ENCODE data around the gene ARL5C. TPM values are rescaled to one million over a fixed set of nuclear protein-coding genes. Genes with fewer than 3 reads are reported as not detected.
A peak's percentile ranks its signal among the peaks of the same experiment; 100 is the strongest.
"Not testable (repeated sequence)": the region's sequence is repeated elsewhere in the genome, so short reads cannot be mapped to it uniquely, and the experiment has no call there.

The ARL5C gene
- total RNA-seq, 1 donor from 2014 or later, result not detected

DNA sequence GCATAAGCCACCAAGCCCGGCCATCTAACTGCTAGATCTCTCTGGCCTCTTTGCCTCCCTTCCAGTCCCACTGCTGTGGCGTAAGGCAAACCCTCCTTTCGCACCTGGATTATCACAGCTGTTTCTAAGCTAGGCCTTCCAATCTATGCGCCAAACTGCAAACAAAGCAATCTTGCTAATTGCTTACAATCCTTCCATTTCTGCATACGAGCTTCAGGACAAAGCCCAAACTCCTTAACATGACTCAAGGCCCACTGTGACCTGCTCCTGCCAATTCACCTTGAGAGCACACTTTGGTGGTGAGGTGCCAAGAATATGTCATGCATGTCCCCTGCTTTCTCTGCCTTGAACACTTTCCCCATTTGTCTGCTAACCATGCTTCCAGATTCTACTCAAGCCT is 6.0 kb upstream of the ARL5C start:
- Mint-ChIP-seq H3K27ac (no peak overlapping the region), H3K4me1 (ENCODE audit: low read depth) (peaks cover 17% of the 10 kb centered on the region), H3K27me3 (ENCODE audit: insufficient read depth) (peaks cover 11% of the 10 kb centered on the region), H3K36me3 (ENCODE audit: low read depth) (peaks cover 8% of the 10 kb centered on the region), H3K4me3 (no peak overlapping the region), H3K9me3 (no peaks in the 10 kb centered on the region)
- intact Hi-C loops (cut with micrococcal nuclease), result no loop called here
- DNase-seq (ENCODE audit: low spot score), result no peak

DNA sequence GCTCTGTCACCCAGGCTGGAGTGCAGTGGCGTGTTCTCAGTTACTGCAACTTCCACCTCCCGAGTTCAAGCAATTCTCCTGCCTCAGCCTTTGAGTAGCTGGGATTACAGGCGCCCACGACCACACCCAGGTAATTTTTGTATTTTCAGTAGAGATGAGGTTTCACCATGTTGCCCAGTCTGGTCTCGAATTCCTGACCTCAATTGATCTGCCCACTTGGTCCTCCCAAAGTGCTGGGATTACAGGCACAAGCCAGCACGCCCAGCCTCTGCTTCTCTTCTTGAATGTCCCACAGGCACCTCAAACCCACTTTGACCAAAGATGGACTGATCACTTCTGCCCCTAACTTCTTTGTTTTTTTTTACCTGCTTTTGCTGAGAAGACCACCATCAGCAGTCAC is 4.6 kb upstream of the ARL5C start:
- Mint-ChIP-seq H3K4me1 (ENCODE audit: low read depth) (peaks cover 28% of the 10 kb centered on the region), H3K4me3 (no peak overlapping the region), H3K9me3 (no peaks in the 10 kb centered on the region), H3K27me3 (ENCODE audit: insufficient read depth) (peaks cover 22% of the 10 kb centered on the region), H3K36me3 (ENCODE audit: low read depth) (no peaks in the 10 kb centered on the region), H3K27ac (no peak overlapping the region)
- no peak for DNase-seq (ENCODE audit: low spot score)
- intact Hi-C loops (cut with micrococcal nuclease), result no loop called here

DNA sequence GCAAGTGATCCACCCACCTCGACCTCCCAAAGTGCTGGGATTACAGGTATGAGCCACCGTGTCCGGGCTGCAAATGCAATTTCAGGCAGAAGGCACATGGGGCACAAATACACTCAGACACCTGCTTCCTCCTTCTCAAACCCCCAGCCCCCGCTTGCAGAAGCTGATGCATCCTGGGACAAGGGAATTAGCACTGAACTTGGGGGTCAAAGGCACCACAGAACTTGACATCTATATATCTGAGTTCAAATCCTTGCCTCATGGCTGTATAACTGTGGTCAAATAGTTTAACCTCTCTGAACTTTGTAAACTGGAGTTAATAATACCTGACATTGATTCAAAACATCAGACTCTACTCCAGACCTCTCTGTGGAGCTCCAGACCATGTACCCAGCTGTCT is 4.1 kb upstream of the ARL5C start:
- H3K4me3 Mint-ChIP-seq, result no peak overlapping the region
- H3K27me3 Mint-ChIP-seq (ENCODE audit: insufficient read depth), result peaks cover 24% of the 10 kb centered on the region

DNA sequence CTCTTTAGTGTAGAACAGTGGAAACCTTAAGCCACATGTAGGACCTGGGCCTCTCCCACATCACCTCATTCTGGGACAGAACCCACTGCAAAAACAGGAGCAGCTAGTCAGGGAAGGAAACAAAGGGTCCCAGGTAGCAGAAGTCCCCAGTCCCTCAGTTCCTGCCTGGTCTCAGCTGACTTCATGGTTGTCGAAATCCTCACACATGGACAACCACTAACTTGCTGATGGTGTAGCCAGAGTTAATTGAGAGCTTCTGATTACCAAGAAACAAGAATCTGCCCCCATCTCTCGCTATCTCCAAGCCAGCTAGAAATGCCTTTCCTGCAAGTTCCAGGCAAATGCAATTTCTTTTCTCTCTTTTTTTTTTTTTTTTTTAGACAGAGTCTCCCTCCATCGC is 3.6 kb upstream of the ARL5C start:
- no peak for DNase-seq (ENCODE audit: low spot score)
- peaks cover 30% of the 10 kb centered on the region for H3K27me3 Mint-ChIP-seq (ENCODE audit: insufficient read depth)
- H3K4me3 Mint-ChIP-seq, result no peak overlapping the region
- no peaks in the 10 kb centered on the region for H3K36me3 Mint-ChIP-seq (ENCODE audit: low read depth)
- intact Hi-C loops (cut with micrococcal nuclease), result no loop called here
- no peaks in the 10 kb centered on the region for H3K9me3 Mint-ChIP-seq
- H3K27ac Mint-ChIP-seq, result no peak overlapping the region
- peaks cover 35% of the 10 kb centered on the region for H3K4me1 Mint-ChIP-seq (ENCODE audit: low read depth)

More for the DNA sequence above, 4.1 kb upstream of the ARL5C start:
- intact Hi-C loops (cut with micrococcal nuclease), result no loop called here
- DNase-seq (ENCODE audit: low spot score), result no peak
- peaks cover 29% of the 10 kb centered on the region for H3K4me1 Mint-ChIP-seq (ENCODE audit: low read depth)
- no peaks in the 10 kb centered on the region for H3K9me3 Mint-ChIP-seq
- no peaks in the 10 kb centered on the region for H3K36me3 Mint-ChIP-seq (ENCODE audit: low read depth)
- H3K27ac Mint-ChIP-seq, result no peak overlapping the region

DNA sequence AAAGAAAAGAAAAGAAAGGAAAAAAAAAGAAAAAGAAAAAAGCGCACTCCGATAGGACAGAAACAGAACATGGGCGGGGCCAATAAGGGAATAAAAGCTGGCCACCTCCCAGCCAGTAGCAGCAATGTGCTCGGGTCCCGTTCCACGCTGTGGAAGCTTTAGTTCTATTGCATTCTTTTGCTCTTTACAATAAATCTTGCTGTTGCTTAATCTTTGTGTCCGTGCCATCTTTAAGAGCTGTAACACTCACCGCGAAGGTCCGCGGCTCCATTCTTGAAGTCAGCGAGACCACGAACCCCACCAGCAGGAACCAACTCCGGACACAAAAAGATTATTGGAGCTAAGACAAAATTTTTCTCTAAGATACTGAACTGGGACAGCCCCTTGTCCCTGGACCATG is 3.1 kb upstream of the ARL5C start:
- Mint-ChIP-seq H3K36me3 (ENCODE audit: low read depth) (no peaks in the 10 kb centered on the region), H3K27me3 (ENCODE audit: insufficient read depth) (peaks cover 31% of the 10 kb centered on the region), H3K4me1 (ENCODE audit: low read depth) (peaks cover 37% of the 10 kb centered on the region), H3K9me3 (no peaks in the 10 kb centered on the region), H3K4me3 (no peak overlapping the region), H3K27ac (no peak overlapping the region)
- intact Hi-C loops (cut with micrococcal nuclease), result no loop called here
- no peak for DNase-seq (ENCODE audit: low spot score)

DNA sequence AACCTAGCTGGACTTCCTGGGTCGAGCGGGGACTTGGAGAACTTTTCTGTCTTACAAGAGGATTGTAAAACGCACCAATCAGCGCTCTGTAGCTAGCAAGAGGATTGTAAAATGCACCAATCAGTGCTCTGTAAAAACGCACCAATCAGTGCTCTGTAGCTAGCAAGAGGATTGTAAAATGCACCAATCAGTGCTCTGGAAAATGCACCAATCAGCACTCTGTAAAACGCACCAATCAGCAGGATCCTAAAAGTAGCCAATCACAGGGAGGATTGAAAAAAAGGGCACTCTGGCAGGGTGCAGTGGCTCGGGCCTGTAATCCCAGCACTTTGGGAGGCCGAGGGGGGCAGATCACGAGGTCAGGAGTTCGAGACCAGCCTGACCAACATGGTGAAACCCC is 2.5 kb upstream of the ARL5C start:
- H3K36me3 Mint-ChIP-seq (ENCODE audit: low read depth); H3K4me3 Mint-ChIP-seq; DNase-seq (ENCODE audit: low spot score); H3K9me3 Mint-ChIP-seq; H3K27ac Mint-ChIP-seq; intact Hi-C loops (cut with micrococcal nuclease): not testable (repeated sequence)
- H3K4me1 Mint-ChIP-seq (ENCODE audit: low read depth), result peaks cover 37% of the 10 kb centered on the region
- peaks cover 33% of the 10 kb centered on the region for H3K27me3 Mint-ChIP-seq (ENCODE audit: insufficient read depth)

DNA sequence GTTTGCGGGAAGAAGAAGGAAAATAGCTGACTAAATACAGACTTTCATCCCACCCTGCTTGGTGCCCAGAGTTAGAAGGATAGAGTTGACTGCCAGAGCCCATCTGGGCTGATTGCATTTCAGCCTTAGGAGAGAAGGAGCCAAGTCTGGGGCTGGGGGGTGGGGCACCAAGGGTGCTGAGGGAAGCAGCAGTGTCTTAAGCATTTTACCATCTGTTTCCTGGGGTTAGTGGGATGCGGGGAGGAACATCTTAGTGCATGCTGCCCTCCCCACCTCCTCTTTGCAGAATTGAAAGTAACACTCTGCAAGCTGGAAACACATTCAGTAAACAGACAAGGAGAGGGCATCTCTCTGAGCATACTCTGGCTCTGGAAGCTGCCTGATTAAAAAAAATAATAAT is 1.5 kb upstream of the ARL5C start:
- Mint-ChIP-seq H3K27ac (peak overlapping the region; percentile 21), H3K36me3 (ENCODE audit: low read depth) (no peaks in the 10 kb centered on the region), H3K4me1 (ENCODE audit: low read depth) (peaks cover 37% of the 10 kb centered on the region), H3K4me3 (peak overlapping the region; percentile 19), H3K27me3 (ENCODE audit: insufficient read depth) (peaks cover 33% of the 10 kb centered on the region), H3K9me3 (no peaks in the 10 kb centered on the region)
- DNase-seq (ENCODE audit: low spot score), result no peak
- intact Hi-C loops (cut with micrococcal nuclease), result no loop called here

DNA sequence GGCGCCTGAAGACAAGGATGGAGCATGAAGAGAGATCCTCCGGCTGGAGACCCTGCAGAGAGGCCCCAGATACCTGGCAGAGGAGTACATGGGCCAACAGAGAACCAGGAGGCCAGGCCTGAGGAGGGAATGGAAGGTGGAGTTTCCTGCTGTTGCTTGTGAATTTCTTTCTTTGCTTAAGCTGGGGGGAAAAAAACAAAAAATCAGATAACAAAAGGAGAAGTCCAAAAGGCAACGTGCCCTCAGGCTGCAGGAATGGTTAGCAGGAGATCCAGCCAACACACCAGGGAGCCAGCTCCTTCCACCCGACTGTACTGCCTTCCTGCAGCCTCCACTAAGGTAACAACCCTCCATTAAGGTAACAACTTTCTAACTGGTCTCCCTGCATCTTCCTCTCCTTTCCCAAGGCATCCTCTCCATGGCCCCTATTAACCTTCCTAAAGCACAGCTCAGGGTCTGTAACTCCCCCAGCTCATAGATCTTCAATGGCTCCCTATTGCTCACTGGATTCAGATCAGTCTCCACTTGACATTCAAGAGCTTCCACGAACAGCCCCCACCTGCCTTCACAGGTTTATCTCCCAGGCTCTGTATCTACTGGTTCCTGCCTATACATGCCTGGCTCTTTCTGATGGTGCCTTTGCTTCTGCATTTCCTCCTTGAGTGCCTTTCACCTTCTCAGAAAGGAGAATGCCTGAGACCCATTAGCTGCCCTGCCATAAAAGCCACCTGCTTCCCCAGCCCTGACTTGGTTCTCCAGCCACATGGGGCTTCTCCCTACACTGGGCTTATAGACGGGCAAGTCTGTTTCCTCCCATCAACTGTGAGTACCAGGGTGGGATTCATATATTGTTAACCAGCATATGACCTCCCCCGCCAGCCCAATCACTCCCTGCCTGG is 725 bp upstream of the ARL5C start:
- Mint-ChIP-seq H3K27ac (no peak overlapping the region), H3K4me1 (ENCODE audit: low read depth) (peaks cover 29% of the 10 kb centered on the region), H3K36me3 (ENCODE audit: low read depth) (no peaks in the 10 kb centered on the region), H3K9me3 (no peaks in the 10 kb centered on the region), H3K4me3 (peak overlapping the region; percentile 19), H3K27me3 (ENCODE audit: insufficient read depth) (peaks cover 33% of the 10 kb centered on the region)
- intact Hi-C loops (cut with micrococcal nuclease), result no loop called here
- no peak for DNase-seq (ENCODE audit: low spot score)

DNA sequence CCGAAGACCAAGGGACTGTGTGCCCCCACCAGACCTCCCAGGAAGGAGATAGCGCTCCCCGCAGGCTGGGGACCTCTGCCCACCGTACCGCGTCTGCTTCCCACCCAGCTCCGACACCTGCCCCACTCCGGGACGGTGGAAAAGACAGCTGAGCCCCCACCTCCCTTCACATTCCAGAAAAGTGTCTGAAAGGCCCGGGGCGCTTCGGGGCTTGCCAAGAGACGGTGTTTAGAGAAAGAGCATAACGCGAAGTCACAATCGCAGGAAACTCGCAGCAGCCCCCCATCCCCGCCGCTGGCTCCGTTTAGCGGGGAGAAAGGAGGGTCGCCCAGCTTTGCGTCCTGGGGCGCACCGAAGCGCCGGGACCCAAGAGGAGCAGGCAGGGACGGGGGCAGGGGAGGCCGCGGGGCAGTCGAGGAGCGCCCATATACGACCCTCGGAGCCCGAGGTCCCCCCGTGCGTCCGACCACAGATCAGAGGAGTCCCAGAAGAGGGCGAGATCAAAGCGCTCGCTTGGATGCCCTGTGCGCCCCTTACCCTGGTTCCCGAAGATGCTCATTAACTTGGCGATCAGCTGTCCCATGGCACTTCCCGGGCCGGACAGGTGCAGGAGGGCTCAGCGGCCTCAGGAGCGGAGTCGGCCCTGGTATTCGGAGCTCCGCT is 652 bp downstream of the ARL5C start:
- DNase-seq (ENCODE audit: low spot score), result no peak
- Mint-ChIP-seq H3K27me3 (ENCODE audit: insufficient read depth) (peaks cover 28% of the 10 kb centered on the region), H3K27ac (no peak overlapping the region), H3K4me1 (ENCODE audit: low read depth) (peaks cover 29% of the 10 kb centered on the region), H3K36me3 (ENCODE audit: low read depth) (no peaks in the 10 kb centered on the region), H3K4me3 (peak overlapping the region; percentile 80), H3K9me3 (no peaks in the 10 kb centered on the region)
- intact Hi-C loops (cut with micrococcal nuclease), result loop anchor here (1.0 kb wide), 1 partner anchor 10 kb away; no protein-coding TSS in a partner anchor

DNA sequence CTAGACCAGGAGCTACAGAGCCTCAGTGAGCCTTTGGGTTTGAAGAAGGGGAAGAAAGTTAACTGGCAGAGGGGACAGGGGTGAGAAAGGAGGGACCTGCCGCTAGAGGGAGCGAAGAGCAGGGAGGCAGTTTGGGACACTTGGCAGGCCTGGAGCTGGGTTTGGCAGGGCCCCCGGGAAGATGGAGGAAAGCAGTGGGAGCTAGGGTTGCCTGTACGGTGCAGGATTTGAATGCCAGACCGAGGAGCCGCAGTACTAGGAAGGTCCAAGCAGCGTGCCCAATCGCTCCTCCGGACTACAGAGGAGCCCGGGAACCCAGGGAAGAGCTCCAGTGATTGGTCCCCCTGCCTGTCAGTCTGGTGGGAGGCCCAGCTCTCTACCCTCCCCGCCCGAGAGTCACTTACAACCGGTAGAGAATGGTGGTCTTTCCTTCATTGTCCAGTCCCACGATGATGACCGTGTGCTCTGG is 1.3 kb downstream of the ARL5C start:
- intact Hi-C loops (cut with micrococcal nuclease), result loop anchor here (1.0 kb wide), 3 partner anchors 10 to 80 kb away; no protein-coding TSS in a partner anchor
- Mint-ChIP-seq H3K36me3 (ENCODE audit: low read depth) (no peaks in the 10 kb centered on the region), H3K9me3 (no peaks in the 10 kb centered on the region), H3K27me3 (ENCODE audit: insufficient read depth) (peaks cover 28% of the 10 kb centered on the region), H3K4me1 (ENCODE audit: low read depth) (peaks cover 29% of the 10 kb centered on the region), H3K27ac (peak overlapping the region; percentile 2), H3K4me3 (peak overlapping the region; percentile 80)
- DNase-seq (ENCODE audit: low spot score), result peak; percentile 62

DNA sequence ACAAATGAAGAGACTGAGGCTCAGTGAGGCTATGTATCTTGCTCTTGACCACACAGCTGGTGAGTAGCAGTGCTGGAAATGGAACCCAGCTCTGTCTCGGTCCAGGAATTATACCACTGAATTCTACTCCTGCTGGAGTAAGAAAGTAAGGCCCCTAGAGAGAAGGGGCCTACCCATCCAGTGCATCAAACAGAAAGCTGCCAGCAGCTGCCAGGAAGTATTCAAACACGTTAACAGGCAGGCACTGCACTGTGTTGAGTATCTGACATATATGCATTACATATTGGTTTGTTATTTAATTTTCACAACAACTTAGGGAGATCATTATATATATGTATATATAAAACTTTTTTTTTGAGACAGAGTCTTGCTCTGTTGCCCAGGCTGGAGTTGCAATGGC is 4.0 kb downstream of the ARL5C start:
- Mint-ChIP-seq H3K27me3 (ENCODE audit: insufficient read depth) (peaks cover 25% of the 10 kb centered on the region), H3K27ac (no peak overlapping the region), H3K4me3 (no peak overlapping the region), H3K9me3 (no peaks in the 10 kb centered on the region), H3K36me3 (ENCODE audit: low read depth) (no peaks in the 10 kb centered on the region), H3K4me1 (ENCODE audit: low read depth) (peaks cover 20% of the 10 kb centered on the region)
- DNase-seq (ENCODE audit: low spot score), result no peak
- intact Hi-C loops (cut with micrococcal nuclease), result no loop called here

DNA sequence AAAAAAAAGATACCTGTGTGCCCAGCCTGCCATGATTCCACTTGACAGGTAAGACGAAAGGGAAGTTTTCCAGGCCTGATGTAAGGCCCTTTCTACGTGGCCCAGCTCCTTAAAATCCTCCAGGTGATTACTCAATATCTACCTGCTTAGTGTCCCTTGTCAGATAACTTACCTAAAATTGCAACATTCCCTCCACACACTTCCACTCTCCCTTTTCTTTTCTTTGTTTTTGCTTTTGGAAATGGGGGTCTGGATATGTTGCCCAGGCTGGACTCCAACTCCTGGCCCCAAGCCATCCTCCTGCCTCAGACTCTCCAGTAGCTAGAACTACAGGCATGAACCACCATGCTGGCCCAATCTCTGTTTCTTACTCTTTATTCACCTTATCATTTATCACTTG is 7.3 kb downstream of the ARL5C start:
- H3K27me3 Mint-ChIP-seq (ENCODE audit: insufficient read depth), result peaks cover 11% of the 10 kb centered on the region
- no peak overlapping the region for H3K27ac Mint-ChIP-seq
- no peaks in the 10 kb centered on the region for H3K9me3 Mint-ChIP-seq
- intact Hi-C loops (cut with micrococcal nuclease), result no loop called here
- H3K4me1 Mint-ChIP-seq (ENCODE audit: low read depth), result peaks cover 9% of the 10 kb centered on the region
- DNase-seq (ENCODE audit: low spot score), result no peak
- no peaks in the 10 kb centered on the region for H3K36me3 Mint-ChIP-seq (ENCODE audit: low read depth)
- H3K4me3 Mint-ChIP-seq, result no peak overlapping the region

DNA sequence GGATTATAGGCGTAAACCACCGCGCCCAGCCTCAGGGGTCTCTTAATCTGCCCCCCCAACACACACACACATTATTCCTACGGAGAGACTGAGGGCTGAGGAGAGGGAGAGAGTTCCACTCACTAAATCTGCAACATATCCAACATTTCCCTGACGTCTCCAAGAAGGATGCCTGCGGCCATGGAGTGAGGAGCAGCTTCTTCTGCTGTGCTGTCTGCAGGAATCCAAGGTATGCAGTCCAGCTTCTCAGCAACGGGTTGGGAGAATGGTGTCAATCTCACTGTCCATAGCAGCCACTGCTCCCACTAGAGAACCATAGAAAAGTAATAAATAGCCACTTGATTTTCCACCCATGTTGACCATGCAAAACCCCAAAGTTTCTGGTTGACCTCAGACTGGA is 9.5 kb downstream of the ARL5C start:
- H3K9me3 Mint-ChIP-seq, result no peaks in the 10 kb centered on the region
- no peak overlapping the region for H3K27ac Mint-ChIP-seq
- intact Hi-C loops (cut with micrococcal nuclease), result no loop called here
- no peak for DNase-seq (ENCODE audit: low spot score)
- H3K4me3 Mint-ChIP-seq, result no peak overlapping the region
- peaks cover 29% of the 10 kb centered on the region for H3K4me1 Mint-ChIP-seq (ENCODE audit: low read depth)
- peaks cover 24% of the 10 kb centered on the region for H3K27me3 Mint-ChIP-seq (ENCODE audit: insufficient read depth)
- H3K36me3 Mint-ChIP-seq (ENCODE audit: low read depth), result no peaks in the 10 kb centered on the region

Data from activated T-helper 1 cell treated with anti-CD3 and anti-CD28 coated beads, Interleukin-12 subunit alpha, Interleukin-12 subunit beta, Interleukin-2, Interleukin-4 antibody, amounts not matched to agents 30 ng/mL and 10 ng/mL and 1 ng/mL, durations not matched to agents 14 hours and 24 hours and 36 hours (primary cell).